Nephron (organoid): ENCODE data around the gene HDAC8.
A peak's percentile ranks its signal among the peaks of the same experiment; 100 is the strongest.

ENCODE experiments used
- H3K27ac Mint-ChIP-seq, 3 experiments: 2 replicates each; pipeline ENCODE4 v1.8.0; 2020; ENCODE audit warnings: mixed read lengths in 3 of 3, mild to moderate bottlenecking in 2 of 3, moderate library complexity in 1 of 3
- H3K27me3 Mint-ChIP-seq: 2 replicates; pipeline ENCODE4 v1.8.0; 2021; ENCODE audit warnings: low read depth, mild to moderate bottlenecking, moderate library complexity, mixed read lengths
- H3K36me3 Mint-ChIP-seq: 2 replicates; pipeline ENCODE4 v1.8.0; 2020; ENCODE audit warnings: low read depth, mixed read lengths
- H3K4me1 Mint-ChIP-seq: 2 replicates; pipeline ENCODE4 v1.8.0; 2020; ENCODE audit warnings: mixed read lengths
- H3K4me3 Mint-ChIP-seq, 3 experiments: 2 replicates each; pipeline ENCODE4 v1.8.0; 2020; ENCODE audit warnings: mild to moderate bottlenecking in 3 of 3, mixed read lengths in 3 of 3, moderate library complexity in 2 of 3
- H3K9me3 Mint-ChIP-seq: 2 replicates; pipeline ENCODE4 v1.8.0; 2020; ENCODE audit warnings: mixed read lengths
- CTCF ChIP-seq, 3 experiments: fragments of 200-600 bp; sonication (generic); IDR thresholded peaks; one replicate each; pipeline ENCODE4 v1.5.0; 2021; ENCODE audit warnings: antibody characterized with exemption in 3 of 3; ENCODE audit not compliant: unreplicated experiment in 3 of 3

The HDAC8 gene

GRCh38 chrX:72572248-72573157 is at the start of gene HDAC8:
TSS of gene HDAC8 (minus strand) at chrX:72572843. CDS start at chrX:72572761, 82 bp downstream.
- Mint-ChIP-seq H3K9me3 (peaks cover 3% of the 10 kb centered on the region), H3K36me3 (peaks cover 14% of the 10 kb centered on the region), H3K27ac (peak within 1 kb of the TSS; percentile 89 to 95 (median 95)), H3K27me3 (no peaks in the 10 kb centered on the region), H3K4me1 (no peaks in the 10 kb centered on the region), H3K4me3 (peak within 1 kb of the TSS; percentile 87 to 94 (median 90))
- no peak for TF ChIP-seq CTCF (IDR thresholded peaks at IDR 0.05; ENCODE audit: unreplicated experiment in 3 of 3)

- no peaks in the 10 kb centered on the region for H3K4me1 Mint-ChIP-seq
- no peak for TF ChIP-seq CTCF (IDR thresholded peaks at IDR 0.05; ENCODE audit: unreplicated experiment in 3 of 3)
- H3K36me3 Mint-ChIP-seq = peaks cover 15% of the 10 kb centered on the region
- H3K27ac Mint-ChIP-seq = no peak overlapping the region
- H3K9me3 Mint-ChIP-seq = no peaks in the 10 kb centered on the region
- H3K4me3 Mint-ChIP-seq = no peak overlapping the region
- no peaks in the 10 kb centered on the region for H3K27me3 Mint-ChIP-seq
Measured at GRCh38 chrX:72621625-72622485, 49.2 kb upstream of the HDAC8 start.

DNA sequence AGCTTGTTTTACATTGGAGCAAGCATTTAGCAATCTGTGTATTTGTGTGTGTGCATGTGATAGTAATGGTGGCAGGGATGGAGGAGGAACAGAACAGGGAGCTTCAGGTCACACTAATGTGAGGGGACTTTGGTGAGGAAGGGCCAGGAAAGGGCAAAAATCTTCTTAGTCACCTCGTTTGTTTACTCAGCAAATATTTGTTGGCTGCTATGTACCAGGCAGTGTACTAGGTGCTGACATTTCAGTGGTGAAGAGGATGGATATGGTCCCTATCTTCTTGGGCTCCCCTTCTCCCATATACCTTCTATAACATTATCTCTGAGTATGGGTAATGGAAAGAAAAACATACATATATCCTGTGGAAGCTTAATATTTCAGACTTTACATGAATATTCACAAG is 48.5 kb upstream of the HDAC8 start:
- no peaks in the 10 kb centered on the region for H3K9me3 Mint-ChIP-seq

DNA sequence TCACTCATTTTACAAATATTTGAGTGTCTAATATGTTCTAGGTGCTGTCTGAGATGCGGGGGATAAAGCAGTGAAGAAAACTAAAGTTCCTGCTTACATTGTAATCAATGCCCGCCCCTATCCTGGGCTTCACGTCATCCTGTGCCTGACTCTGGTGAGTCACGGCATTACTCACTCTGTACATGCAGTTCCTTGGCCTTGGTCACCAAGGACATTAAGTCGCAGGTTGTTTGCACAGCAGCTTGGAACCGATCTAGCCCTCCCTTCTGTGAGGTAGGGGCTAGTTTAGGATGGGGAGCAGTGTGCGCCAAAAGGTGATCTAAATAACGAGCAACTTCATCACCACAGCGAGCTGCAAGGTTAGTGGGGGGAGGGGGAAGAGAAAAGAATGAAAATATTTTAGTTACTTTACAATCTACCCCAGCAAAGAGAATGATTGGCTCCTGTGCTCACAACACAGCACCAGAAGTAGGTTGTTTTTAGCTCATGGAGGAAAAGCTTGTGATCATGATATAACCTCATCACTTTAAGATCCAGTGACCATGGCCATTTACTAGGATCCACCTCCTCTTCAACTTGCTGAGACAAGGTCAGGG is 48.0 kb upstream of the HDAC8 start:
- H3K27me3 Mint-ChIP-seq = no peaks in the 10 kb centered on the region
- H3K4me1 Mint-ChIP-seq = no peaks in the 10 kb centered on the region
- no peak for TF ChIP-seq CTCF (IDR thresholded peaks at IDR 0.05; ENCODE audit: unreplicated experiment in 3 of 3)
- peaks cover 15% of the 10 kb centered on the region for H3K36me3 Mint-ChIP-seq
- H3K4me3 Mint-ChIP-seq = no peak overlapping the region
- no peak overlapping the region for H3K27ac Mint-ChIP-seq
- no peaks in the 10 kb centered on the region for H3K9me3 Mint-ChIP-seq

More for the DNA sequence above, 48.5 kb upstream of the HDAC8 start:
- H3K4me1 Mint-ChIP-seq = no peaks in the 10 kb centered on the region
- no peak overlapping the region for H3K4me3 Mint-ChIP-seq
- peaks cover 15% of the 10 kb centered on the region for H3K36me3 Mint-ChIP-seq
- H3K27ac Mint-ChIP-seq = no peak overlapping the region
- H3K27me3 Mint-ChIP-seq = no peaks in the 10 kb centered on the region
- TF ChIP-seq CTCF (IDR thresholded peaks at IDR 0.05; ENCODE audit: unreplicated experiment in 3 of 3) = no peak

DNA sequence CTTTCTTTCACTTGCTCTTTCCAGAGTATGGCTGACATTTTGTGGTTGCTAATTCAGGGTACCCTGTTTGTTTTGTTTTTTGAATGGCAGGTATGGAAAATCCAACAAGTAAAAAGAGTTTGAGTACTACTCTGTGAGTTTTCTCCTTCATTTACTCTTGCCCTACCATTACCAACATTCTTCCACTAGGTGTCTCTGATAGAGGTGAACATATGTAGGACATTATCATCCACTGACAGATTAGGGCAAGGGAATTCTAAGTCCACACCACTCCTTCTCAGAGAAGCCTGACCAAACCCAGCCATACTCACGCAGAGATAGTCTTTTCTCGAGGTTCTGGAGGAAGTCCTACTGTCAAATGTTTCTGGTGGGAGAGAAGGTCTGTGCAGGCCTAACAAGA is 36.7 kb upstream of the HDAC8 start:
- Mint-ChIP-seq H3K4me1 (no peaks in the 10 kb centered on the region), H3K9me3 (peaks cover 3% of the 10 kb centered on the region), H3K4me3 (no peak overlapping the region), H3K27ac (no peak overlapping the region), H3K27me3 (no peaks in the 10 kb centered on the region), H3K36me3 (peaks cover 17% of the 10 kb centered on the region)
- TF ChIP-seq CTCF (IDR thresholded peaks at IDR 0.05; ENCODE audit: unreplicated experiment in 3 of 3) = no peak
